Fibroblast of mammary gland (primary cell): ENCODE measurements around the gene LAPTM5.

Experiments
- DNase-seq: peaks from one replicate; pipeline ENCODE4 v3.0.0-alpha.2; 2010; ENCODE audit warnings: low read depth
- H3K4me3 ChIP-seq: 2 replicates; pipeline ENCODE4 v1.5.1; 2011; ENCODE audit warnings: low read depth, mild to moderate bottlenecking, low read length, moderate library complexity; ENCODE audit not compliant: control insufficient read depth
- TF ChIP-seq, protein P1 (sequence below): conservative IDR thresholded peaks from 2 replicates; pipeline ENCODE4 v1.5.1; 2011; ENCODE audit warnings: low read depth, low read length, inconsistent platforms; ENCODE audit not compliant: control insufficient read depth, insufficient read depth

The LAPTM5 gene

DNA sequence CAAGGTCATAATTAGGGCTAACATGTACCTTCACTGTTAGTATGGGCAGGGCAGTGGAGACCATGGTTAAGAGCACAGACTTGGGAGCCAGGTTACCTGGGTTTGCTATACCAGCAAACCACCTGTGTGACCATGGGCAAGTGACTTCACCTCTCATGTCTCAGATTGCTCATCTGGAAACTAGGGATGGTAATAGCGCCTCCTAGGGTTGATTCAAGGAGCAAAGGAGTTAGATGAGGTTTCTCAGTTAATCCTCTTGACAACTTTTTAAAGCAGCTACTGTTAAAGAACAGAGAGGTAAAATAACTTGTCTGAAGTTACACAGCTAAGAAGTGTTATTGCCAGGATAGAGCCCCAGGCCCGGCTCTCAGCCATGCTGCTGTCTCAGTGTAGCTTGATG lies 33.4 kb downstream of the LAPTM5 start:
- no peak for DNase-seq
- TF ChIP-seq, protein P1, sequence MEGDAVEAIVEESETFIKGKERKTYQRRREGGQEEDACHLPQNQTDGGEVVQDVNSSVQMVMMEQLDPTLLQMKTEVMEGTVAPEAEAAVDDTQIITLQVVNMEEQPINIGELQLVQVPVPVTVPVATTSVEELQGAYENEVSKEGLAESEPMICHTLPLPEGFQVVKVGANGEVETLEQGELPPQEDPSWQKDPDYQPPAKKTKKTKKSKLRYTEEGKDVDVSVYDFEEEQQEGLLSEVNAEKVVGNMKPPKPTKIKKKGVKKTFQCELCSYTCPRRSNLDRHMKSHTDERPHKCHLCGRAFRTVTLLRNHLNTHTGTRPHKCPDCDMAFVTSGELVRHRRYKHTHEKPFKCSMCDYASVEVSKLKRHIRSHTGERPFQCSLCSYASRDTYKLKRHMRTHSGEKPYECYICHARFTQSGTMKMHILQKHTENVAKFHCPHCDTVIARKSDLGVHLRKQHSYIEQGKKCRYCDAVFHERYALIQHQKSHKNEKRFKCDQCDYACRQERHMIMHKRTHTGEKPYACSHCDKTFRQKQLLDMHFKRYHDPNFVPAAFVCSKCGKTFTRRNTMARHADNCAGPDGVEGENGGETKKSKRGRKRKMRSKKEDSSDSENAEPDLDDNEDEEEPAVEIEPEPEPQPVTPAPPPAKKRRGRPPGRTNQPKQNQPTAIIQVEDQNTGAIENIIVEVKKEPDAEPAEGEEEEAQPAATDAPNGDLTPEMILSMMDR: peak; percentile 18
- no peak overlapping the region for H3K4me3 ChIP-seq

DNA sequence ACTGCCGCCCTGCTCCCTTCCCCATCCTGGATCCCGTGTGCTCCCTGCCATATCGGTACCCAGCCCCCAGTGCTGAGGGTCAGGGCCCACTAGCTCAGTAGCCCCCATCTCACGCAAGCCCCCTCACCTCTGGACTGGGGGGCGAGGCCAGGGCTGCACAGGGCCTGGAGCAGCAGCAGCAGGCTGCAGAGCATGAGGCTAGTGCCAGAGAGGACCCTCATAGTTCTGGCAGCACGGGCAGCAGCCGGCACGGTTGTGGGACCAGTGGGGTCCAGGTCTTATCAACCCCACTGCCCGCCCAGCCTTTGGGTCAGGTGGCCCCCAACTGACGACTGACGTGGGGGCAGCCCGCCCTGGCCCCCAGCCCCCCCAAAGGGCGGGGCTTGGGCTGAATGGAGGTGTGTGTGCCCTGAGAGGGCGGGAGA lies 34.2 kb downstream of the LAPTM5 start, which contains the start of gene MATN1:
TSS of gene MATN1 (minus strand) at position 255 of the 425 bp plus-strand sequence. CDS start at position 221, 34 bp downstream.
- DNase-seq: no peak
- TF ChIP-seq, protein P1: no peak
- H3K4me3 ChIP-seq: no peak within 1 kb of the TSS

DNA sequence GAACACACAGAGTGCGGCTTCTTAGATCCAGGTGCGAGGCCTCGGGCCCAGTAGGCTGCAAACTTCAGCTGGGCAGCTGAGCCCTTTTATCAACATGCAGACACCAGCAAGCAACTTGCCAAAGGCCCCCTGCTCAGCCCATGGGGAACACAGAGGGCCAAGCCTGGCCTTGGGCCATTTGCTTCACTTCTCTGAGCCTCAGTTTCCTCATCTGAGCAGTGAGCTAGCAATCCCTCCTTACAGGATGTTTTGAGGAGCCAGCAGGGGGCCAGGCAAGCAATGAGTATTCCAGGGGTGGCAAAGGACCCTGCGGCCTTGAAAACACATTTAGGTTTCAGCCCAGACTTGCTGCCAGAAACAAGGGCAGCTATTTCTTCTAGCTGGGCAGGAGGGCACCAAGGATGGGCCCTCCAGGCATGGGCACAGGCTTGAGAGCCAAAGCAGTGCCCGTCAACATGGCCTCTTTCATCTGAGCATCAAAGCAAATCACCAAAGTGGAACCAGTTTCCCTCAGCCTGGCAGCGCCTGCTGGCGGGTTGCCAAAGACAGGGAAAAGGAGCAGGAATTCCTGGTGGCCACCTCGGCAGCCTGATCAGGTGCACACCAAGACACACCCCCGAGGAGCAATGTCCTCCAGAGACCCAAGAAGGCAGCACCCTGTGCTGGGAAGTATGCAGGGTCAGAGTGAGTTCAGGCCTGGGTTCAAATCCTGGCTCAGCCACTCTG lies 35.6 kb downstream of the LAPTM5 start:
- no peak for DNase-seq
- TF ChIP-seq, protein P1: no peak
- H3K4me3 ChIP-seq: no peak overlapping the region

DNA sequence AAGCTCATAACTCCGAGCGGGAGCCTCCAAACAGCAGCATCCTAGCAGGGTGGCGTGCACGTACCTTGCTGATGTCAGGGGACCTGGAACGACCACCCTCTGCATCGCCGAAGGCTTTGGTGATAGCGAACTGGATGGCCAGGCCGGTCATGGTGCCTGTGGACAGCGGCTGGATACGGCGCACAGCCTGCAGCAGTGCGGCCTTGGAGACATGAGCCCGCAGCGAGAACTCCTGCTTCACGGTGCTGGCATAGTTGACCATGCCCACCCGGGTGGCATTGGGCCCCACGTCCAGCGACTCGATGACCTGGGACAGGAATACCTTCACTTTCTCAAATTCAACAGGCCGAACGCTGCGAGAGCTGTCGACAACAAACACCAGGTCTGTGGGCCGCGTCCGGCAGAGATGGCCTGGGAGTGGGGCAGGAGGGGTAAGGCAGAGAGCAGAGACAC lies 36.2 kb downstream of the LAPTM5 start:
- TF ChIP-seq, protein P1: no peak
- no peak for DNase-seq
- no peak overlapping the region for H3K4me3 ChIP-seq

DNA sequence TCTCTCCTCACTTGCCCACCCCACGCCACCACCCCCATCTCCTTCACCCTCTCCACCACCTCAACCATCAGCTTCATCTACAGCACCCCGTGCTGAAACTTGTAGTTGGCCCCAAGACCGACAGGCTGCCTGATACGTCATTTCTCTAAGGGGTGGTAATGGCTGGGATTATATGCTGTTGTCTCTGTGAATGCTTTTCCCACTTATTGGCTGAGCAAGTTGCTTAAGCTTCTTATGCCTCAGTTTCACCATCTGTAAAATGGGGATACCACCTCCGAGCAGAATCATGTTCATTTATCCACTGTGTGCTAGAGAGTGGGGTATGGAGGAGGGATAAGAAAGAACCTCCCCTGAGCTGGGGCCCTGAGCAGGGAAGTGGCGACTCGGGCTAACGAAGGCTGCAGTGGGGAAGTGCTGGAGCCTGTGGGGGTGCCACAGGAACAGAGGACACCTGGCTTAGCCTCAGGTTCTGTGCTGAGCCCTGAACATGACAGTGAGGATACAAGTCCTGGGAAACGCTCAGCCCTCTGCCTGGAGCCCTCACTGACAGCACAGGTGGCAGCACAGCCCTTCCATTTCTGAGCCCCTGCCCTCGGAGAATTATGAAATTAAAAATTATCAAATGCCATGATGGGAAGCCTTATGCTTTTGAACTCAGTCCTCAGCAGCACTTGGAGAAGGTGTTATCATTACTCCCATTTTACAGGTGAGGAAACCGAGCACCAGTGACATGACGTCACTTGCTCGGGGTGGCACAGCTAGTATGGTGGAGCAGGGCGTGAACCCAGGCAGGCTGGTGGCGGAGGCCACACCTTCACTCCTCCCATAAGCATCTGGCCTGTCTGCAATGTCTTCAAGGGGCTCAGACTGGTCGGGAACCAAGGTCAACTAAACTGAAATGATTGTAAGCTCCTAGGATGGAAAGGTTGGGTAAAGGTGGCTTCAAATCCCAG lies 37.0 kb downstream of the LAPTM5 start:
- TF ChIP-seq, protein P1: no peak
- no peak overlapping the region for H3K4me3 ChIP-seq
- DNase-seq: no peak

DNA sequence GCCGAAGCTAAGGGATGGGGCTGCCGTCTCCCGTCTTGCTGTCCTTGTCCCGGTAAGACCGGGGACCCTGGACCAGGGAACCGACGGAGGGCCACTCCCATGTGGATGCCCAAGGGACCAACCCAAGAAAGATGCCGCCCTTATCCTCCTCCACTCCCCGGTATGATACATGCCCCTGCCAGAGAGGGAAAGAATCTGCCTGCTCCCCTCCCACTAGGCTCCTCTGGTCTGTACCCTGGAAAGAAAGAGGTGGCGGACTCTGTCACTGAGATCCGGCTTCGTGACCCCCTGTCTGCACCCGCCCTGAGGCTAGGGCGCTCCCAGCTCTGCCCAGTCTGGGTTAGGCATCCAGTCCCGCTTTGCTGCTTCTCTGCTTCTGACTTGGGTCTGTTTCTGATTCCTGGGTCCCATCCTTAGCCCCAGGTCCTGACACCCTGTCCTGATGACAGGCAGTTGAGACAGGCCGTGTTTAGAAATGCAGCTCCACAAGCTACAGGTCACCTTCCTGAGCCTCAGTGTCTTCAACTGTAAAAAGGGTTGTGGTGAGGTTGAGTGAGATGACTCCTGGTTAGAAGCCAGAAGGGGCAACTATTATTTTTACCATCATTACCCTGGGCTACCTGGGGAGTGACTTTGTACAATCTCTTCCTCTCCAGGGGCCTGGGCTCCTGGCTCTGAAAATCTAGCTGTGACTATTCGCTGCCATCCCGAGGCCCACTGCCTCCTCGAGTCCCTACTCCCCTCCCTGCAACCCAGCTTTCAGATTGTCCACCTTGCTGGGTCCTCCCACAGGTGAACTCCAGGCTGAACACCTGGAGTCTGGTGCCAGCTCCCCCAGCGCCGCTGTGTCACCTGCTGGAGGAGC lies 37.9 kb downstream of the LAPTM5 start:
- peak; percentile 49 for DNase-seq
- TF ChIP-seq, protein P1: no peak
- H3K4me3 ChIP-seq: no peak overlapping the region
